Large intestine (tissue), 3 donors: ENCODE results near the gene ATOH1. TPM values are rescaled to one million over a fixed set of nuclear protein-coding genes. Genes with fewer than 3 reads are reported as not detected.

ENCODE experiments used
- DNase-seq, 2 donors: peaks; one replicate each; pipeline versions ENCODE4 v3.0.0 to v3.0.0-alpha.2; 2013
- H3K27ac ChIP-seq: one replicate; pipeline ENCODE4 v1.5.1; 2013; ENCODE audit warnings: low read length
- H3K27me3 ChIP-seq: 2 replicates; pipeline ENCODE4 v1.6.1; 2013; ENCODE audit warnings: low read length; ENCODE audit not compliant: control insufficient read depth, insufficient read depth
- H3K36me3 ChIP-seq: 2 replicates; pipeline ENCODE4 v1.6.1; 2013; ENCODE audit warnings: low read length; ENCODE audit not compliant: control insufficient read depth, insufficient read depth
- H3K4me1 ChIP-seq: one replicate; pipeline ENCODE4 v1.6.1; 2013; ENCODE audit warnings: low read length; ENCODE audit not compliant: control insufficient read depth, insufficient read depth
- H3K4me3 ChIP-seq: one replicate; pipeline ENCODE4 v1.5.1; 2013; ENCODE audit warnings: low read length
- H3K9me3 ChIP-seq: one replicate; pipeline ENCODE4 v1.6.1; 2013; ENCODE audit warnings: mild to moderate bottlenecking, low read depth, low read length, moderate library complexity; ENCODE audit not compliant: control insufficient read depth
- WGBS: methylation state at CpG from one replicate; pipeline ENCODE4 v1.1.5; 2013; ENCODE audit warnings: low lambda C conversion rate; ENCODE audit not compliant: insufficient coverage; 5-methylcytosine and 5-hydroxymethylcytosine counted together
- polyA plus RNA-seq: library from polyadenylated mRNA; unstranded; fragments of 120-200 nt; gene quantifications from one replicate; pipeline ENCODE4 v1.2.1, GENCODE V29; 2013

The ATOH1 gene
- polyA plus RNA-seq, 1 donor, result 34.2 TPM

DNA sequence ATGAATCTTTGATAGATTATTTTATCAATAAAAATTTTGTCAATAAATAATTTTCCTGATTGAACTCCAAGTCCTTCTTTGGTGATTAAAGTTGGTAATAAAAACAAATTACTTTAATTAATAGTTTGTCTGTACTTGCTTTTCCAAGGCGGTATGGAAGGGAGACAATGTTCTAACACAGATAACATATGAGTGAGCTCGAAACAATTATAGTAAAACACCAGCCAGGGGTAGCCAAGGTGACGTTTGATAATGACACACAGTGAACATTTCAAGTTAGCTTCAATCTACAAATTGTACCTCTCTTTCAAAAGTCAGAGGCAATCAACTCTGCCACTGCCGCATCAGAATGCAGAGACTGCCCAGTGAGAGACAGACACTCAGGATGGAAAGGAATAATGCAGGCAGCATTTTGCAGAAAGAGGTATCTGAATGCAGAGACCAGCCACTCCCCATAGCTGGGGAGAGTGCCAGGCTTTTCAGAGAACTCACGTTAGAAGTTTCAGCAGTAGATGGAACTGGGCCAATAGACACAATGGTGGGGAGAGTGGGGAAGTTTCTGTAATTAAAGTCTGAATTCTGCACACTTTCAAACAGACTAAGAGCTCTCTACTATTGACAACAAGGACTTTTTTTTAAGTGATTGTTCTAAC lies 18.1 kb upstream of the ATOH1 start:
- no peaks in the 10 kb centered on the region for H3K36me3 ChIP-seq
- H3K9me3 ChIP-seq, result no peaks in the 10 kb centered on the region
- H3K27me3 ChIP-seq, result no peaks in the 10 kb centered on the region
- no peaks in the 10 kb centered on the region for H3K4me1 ChIP-seq
- H3K27ac ChIP-seq, result no peak overlapping the region
- WGBS, result 50% methylated on average over 1 of the region's 5 CpGs
- DNase-seq, result no peak
- no peak overlapping the region for H3K4me3 ChIP-seq

DNA sequence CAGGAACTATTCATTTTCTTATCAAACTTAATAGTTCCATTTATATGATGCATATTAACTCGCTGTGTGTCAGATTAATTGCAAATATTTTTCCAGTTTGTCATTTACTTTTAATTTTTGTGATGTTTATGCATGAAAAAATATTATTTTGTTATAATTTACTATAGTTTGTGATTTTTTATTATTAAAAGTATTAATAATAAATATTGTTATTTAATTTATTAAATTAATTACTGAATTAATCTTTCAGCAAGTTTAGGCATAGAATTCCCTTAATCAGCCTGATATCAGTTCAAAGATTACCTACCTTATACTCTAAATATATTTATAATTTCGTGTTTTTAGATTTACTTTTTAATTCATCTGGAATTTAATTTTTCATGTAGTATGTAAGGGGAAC lies 15.5 kb upstream of the ATOH1 start:
- no peak overlapping the region for H3K4me3 ChIP-seq
- H3K27ac ChIP-seq, result no peak overlapping the region
- H3K27me3 ChIP-seq, result no peaks in the 10 kb centered on the region
- H3K36me3 ChIP-seq, result no peaks in the 10 kb centered on the region
- no peaks in the 10 kb centered on the region for H3K4me1 ChIP-seq
- H3K9me3 ChIP-seq, result no peaks in the 10 kb centered on the region
- 100% methylated on average over 1 of the region's 2 CpGs for WGBS
- DNase-seq, result no peak

DNA sequence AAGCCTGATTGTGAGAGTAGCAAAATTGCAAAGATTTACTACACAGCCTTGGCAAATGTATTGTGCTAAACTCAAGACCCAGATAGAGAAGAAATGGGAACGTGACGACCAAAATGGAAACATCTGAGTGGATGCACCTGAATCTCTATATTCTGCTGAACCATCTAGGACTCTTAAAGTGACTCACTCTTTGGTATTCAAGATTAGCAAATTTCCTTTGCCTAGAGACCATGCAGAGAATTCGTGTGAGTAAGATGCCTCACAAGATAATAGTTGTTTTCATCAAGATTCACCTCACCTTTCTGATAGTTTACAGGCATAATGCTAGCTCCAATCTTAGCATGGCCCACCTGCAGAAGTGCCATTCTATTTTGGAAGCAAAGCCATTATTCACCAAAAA lies 14.4 kb upstream of the ATOH1 start:
- no peak for DNase-seq
- H3K27me3 ChIP-seq, result no peaks in the 10 kb centered on the region
- no peaks in the 10 kb centered on the region for H3K9me3 ChIP-seq
- H3K36me3 ChIP-seq, result no peaks in the 10 kb centered on the region
- no peak overlapping the region for H3K27ac ChIP-seq
- no CpG with 5 or more reads among the region's 3 CpGs for WGBS
- no peak overlapping the region for H3K4me3 ChIP-seq
- H3K4me1 ChIP-seq, result no peaks in the 10 kb centered on the region

DNA sequence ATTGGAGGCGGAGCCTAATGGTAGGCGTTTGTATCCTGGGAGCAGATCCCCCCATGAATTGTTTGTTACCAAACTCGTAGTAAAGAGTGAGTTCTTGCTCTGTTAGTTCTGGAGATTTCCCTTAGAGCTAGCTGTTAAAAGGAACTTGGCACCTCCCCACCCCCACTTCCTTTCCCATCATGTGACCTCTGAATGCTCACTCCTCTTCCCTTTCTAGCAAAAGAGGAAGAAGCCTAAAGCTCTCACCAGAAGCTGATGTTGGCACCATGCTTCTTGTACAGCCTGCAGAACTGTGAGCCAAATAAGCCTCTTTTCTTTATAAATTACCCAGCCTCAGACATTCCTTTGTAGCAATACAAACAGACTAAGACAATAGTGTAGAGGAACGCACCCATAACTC lies 13.8 kb upstream of the ATOH1 start:
- Histone ChIP-seq H3K27me3 (no peaks in the 10 kb centered on the region), H3K27ac (no peak overlapping the region), H3K4me1 (no peaks in the 10 kb centered on the region), H3K9me3 (no peaks in the 10 kb centered on the region), H3K4me3 (no peak overlapping the region), H3K36me3 (no peaks in the 10 kb centered on the region)
- WGBS, result no CpG with 5 or more reads among the region's 4 CpGs
- no peak for DNase-seq

DNA sequence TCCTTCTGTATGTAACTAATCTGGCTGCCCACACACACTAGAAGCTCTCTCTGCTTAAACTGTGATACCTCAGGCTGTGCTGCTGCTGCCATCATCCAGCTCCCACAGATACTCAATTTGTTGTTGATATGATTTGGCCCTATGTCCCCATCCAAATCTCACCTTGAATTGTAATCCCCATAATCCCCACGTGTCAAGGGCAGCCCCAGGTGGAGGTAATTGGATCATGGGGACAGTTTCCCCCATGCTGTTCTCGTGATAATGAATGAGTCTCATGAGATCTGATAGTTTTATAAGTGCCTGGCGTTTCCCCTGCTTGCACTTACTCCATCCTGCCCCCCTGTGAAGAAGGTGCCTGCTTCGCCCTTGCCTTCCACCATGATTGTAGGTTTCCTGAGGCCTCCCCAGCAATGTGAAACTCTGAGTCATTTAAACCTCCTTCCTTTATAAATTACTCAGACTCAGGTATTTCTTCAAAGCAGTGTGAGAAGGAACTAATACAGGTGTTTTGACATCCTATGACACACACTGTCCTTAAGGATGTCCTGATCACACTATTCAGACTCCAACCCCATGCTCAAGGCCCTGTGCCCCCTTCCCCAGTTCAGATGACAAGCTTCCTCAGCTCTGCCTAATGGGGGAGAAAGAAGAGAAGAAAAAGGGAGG lies 2.9 kb upstream of the ATOH1 start:
- H3K27me3 ChIP-seq, result peaks cover 51% of the 10 kb centered on the region
- peaks cover 6% of the 10 kb centered on the region for H3K9me3 ChIP-seq
- peaks cover 16% of the 10 kb centered on the region for H3K4me1 ChIP-seq
- no peaks in the 10 kb centered on the region for H3K36me3 ChIP-seq
- H3K27ac ChIP-seq, result no peak overlapping the region
- no peak for DNase-seq
- no peak overlapping the region for H3K4me3 ChIP-seq
- WGBS, result no CpG with 5 or more reads among the region's 4 CpGs

DNA sequence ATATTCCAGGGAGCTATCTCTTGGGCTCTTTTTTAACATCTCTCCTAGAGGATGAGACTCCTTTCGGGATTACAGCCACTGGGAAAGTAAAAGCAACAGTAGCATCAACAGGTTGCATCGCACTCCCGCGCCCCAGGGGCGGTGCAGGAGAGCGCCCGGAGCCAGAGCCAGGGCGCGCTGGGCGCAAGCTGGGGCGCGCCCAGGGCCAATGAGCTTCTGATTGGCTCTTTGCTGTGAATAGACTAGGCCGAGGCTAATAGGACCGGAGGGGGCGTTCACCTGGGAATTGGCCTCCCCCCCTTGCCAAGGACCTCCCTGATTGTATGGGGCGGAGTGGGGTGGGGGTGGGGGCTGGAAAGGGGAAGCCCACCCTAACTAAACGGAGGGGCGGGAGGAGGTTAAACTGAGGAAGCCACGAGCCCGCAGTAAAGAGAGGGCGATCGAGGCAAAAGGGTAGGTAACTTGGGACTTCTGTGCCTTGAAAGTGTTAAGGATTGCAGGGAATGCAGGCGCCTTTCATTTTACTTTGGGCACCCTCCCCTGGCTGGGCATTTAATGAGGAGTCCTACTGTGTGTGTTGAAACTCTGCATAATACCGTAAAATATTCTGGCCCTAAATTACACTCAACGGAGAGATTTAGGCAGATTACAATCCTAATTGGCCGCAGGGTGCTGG lies 1.1 kb upstream of the ATOH1 start:
- Histone ChIP-seq H3K4me3 (peak overlapping the region; percentile 40), H3K27ac (no peak overlapping the region), H3K9me3 (peaks cover 6% of the 10 kb centered on the region), H3K4me1 (peaks cover 16% of the 10 kb centered on the region), H3K27me3 (peaks cover 68% of the 10 kb centered on the region), H3K36me3 (no peaks in the 10 kb centered on the region)
- DNase-seq, result peak in 1 of 2 donors; percentile 53
- 0% methylated on average over 2 of the region's 26 CpGs for WGBS

DNA sequence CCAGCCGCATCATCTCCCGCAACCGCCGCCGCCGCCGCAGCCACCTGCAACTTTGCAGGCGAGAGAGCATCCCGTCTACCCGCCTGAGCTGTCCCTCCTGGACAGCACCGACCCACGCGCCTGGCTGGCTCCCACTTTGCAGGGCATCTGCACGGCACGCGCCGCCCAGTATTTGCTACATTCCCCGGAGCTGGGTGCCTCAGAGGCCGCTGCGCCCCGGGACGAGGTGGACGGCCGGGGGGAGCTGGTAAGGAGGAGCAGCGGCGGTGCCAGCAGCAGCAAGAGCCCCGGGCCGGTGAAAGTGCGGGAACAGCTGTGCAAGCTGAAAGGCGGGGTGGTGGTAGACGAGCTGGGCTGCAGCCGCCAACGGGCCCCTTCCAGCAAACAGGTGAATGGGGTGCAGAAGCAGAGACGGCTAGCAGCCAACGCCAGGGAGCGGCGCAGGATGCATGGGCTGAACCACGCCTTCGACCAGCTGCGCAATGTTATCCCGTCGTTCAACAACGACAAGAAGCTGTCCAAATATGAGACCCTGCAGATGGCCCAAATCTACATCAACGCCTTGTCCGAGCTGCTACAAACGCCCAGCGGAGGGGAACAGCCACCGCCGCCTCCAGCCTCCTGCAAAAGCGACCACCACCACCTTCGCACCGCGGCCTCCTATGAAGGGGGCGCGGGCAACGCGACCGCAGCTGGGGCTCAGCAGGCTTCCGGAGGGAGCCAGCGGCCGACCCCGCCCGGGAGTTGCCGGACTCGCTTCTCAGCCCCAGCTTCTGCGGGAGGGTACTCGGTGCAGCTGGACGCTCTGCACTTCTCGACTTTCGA lies 654 bp downstream of the ATOH1 start:
- Histone ChIP-seq H3K4me3 (peak overlapping the region; percentile 40), H3K27ac (no peak overlapping the region), H3K9me3 (peaks cover 6% of the 10 kb centered on the region), H3K27me3 (peaks cover 82% of the 10 kb centered on the region), H3K4me1 (peaks cover 16% of the 10 kb centered on the region), H3K36me3 (no peaks in the 10 kb centered on the region)
- peak in 1 of 2 donors; percentile 52 for DNase-seq
- no CpG with 5 or more reads among the region's 70 CpGs for WGBS

DNA sequence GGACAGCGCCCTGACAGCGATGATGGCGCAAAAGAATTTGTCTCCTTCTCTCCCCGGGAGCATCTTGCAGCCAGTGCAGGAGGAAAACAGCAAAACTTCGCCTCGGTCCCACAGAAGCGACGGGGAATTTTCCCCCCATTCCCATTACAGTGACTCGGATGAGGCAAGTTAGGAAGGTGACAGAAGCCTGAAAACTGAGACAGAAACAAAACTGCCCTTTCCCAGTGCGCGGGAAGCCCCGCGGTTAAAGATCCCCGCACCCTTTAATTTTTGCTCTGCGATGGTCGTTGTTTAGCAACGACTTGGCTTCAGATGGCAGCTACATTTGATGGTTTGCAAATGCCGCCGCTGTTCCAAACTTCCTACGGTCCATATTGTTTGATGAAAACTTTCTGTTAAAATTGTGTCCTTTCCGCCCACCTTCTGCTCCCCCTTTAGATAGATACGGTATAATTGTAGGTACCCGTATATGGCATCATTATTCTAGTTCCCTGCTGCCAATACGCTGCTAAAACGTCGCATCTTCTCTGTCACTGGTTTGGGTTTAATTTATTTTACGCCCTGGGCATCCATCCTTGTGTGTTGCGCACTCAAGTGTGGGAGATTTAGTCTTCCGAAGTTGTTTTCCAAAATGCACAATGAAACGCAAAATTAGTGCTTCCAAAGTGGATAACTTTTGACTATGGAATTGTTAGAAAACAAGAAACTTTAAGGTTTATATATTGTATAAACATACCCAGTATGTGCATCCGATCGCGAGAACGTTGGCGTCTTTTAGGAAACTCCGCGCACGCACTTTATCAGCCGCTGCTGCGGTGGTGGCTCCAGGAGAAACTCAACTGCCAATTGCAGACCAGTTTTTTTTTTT lies 1.5 kb downstream of the ATOH1 start:
- no peaks in the 10 kb centered on the region for H3K36me3 ChIP-seq
- peaks cover 16% of the 10 kb centered on the region for H3K4me1 ChIP-seq
- peaks cover 12% of the 10 kb centered on the region for H3K9me3 ChIP-seq
- 4% methylated on average over 19 of the region's 40 CpGs for WGBS
- no peak overlapping the region for H3K27ac ChIP-seq
- peak overlapping the region; percentile 40 for H3K4me3 ChIP-seq
- no peak for DNase-seq
- peaks cover 90% of the 10 kb centered on the region for H3K27me3 ChIP-seq

DNA sequence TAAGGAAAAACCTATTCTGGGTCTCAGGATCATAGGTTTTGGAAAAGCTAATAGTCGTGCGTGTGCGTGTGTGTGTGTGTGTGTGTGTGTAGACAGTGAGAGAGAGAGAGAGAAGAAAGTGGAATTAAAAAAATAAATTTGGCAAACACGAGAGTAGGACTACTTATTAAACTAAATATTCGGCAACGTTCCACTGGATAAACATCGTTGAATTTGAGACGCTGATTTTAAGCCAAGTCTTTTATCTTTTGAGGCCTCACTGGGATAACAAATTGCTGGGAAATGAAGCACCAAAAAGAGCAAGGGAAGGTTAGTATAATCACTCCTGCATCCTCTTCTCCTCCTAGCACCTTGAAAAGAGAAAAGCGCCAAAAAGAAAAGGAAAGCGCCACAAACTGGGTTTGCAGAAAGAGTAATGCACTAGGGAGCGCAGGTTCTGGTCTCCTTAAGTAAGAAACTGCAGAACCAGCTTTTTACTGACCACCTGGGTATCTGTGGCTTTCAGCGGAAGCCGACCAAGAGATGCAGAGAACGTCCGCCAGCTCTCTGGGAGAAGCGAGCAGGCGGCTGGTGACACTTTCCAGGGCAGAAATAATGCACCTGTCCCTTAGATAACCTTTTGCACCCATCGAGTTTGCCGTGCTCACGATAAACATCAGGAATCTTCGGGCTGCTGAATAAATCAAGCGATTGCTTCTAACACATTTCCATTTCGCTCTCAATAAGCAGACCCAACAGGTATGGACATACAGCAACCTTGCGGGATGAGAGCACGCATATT lies 3.4 kb downstream of the ATOH1 start:
- peaks cover 12% of the 10 kb centered on the region for H3K9me3 ChIP-seq
- peaks cover 16% of the 10 kb centered on the region for H3K4me1 ChIP-seq
- H3K27me3 ChIP-seq, result peaks cover 84% of the 10 kb centered on the region
- H3K4me3 ChIP-seq, result no peak overlapping the region
- WGBS, result 0% methylated on average over 3 of the region's 25 CpGs
- no peaks in the 10 kb centered on the region for H3K36me3 ChIP-seq
- DNase-seq, result peak in 1 of 2 donors; percentile 44
- H3K27ac ChIP-seq, result no peak overlapping the region
